ENCODE data around the gene COL1A1. TPM values are rescaled to one million over a fixed set of nuclear protein-coding genes. Genes with fewer than 3 reads are reported as not detected.

The COL1A1 gene
- polyA plus RNA-seq, 1 of the 3 experiments (the other 2 are of a cell fraction), result 1,461 TPM

DNA sequence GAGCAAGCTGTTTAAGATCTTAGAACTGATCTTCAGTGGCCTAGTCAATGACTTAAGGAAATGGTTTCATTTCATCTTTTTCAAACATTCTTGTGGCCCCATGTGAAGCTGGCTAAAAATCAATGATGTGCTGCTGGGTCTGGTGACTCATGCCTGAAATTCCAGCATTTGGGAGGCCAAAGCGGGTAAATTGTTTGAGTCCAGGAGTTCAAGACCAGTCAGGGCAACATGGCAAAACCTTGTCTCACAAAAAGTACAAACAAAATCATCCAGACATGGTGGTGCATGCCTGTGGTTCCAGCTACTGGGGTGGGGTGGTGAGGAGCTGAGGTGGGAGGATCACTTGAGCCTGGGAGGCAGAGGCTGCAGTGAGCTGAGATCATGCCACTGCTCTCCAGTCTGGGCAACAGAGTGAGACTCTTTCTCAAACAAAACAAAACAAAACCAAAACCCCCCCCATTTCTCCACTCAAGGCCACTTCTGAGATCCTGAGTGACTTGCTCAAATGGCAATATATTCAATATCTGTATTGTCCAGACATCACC, 17.4 kb upstream of the COL1A1 start (continued):
- TF ChIP-seq FOXM1 (IDR thresholded peaks at IDR 0.05; ENCODE audit: low read depth) (0 out of 2 replicates have a peak, but pooled peaks have one; percentile 45), RFX5 (IDR thresholded peaks at IDR 0.05; ENCODE audit: low read length) (no peak), TEAD4 (IDR thresholded peaks at IDR 0.05; ENCODE audit: borderline replicate concordance, insufficient read depth) (peak; percentile 95), GATA2 (CRISPR knock-in tag; IDR thresholded peaks at IDR 0.05) (no peak), EP300 (IDR thresholded peaks at IDR 0.05; ENCODE audit: borderline replicate concordance in 1 of 2, low read depth in 1 of 2, low read length in 1 of 2) (peak in 1 of 2 experiments; percentile 84; a peak in 2 of 4 replicates), SMC3 (IDR thresholded peaks at IDR 0.05; ENCODE audit: low read depth, low read length) (no peak), MEF2A (IDR thresholded peaks at IDR 0.05; ENCODE audit: borderline replicate concordance, low read depth) (no peak), JUND (IDR thresholded peaks at IDR 0.05) (peak; percentile 93), NFIC (IDR thresholded peaks at IDR 0.05; ENCODE audit: borderline replicate concordance) (peak; percentile 87)
- TF ChIP-seq, protein P1, sequence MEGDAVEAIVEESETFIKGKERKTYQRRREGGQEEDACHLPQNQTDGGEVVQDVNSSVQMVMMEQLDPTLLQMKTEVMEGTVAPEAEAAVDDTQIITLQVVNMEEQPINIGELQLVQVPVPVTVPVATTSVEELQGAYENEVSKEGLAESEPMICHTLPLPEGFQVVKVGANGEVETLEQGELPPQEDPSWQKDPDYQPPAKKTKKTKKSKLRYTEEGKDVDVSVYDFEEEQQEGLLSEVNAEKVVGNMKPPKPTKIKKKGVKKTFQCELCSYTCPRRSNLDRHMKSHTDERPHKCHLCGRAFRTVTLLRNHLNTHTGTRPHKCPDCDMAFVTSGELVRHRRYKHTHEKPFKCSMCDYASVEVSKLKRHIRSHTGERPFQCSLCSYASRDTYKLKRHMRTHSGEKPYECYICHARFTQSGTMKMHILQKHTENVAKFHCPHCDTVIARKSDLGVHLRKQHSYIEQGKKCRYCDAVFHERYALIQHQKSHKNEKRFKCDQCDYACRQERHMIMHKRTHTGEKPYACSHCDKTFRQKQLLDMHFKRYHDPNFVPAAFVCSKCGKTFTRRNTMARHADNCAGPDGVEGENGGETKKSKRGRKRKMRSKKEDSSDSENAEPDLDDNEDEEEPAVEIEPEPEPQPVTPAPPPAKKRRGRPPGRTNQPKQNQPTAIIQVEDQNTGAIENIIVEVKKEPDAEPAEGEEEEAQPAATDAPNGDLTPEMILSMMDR (IDR thresholded peaks at IDR 0.05), result no peak

DNA sequence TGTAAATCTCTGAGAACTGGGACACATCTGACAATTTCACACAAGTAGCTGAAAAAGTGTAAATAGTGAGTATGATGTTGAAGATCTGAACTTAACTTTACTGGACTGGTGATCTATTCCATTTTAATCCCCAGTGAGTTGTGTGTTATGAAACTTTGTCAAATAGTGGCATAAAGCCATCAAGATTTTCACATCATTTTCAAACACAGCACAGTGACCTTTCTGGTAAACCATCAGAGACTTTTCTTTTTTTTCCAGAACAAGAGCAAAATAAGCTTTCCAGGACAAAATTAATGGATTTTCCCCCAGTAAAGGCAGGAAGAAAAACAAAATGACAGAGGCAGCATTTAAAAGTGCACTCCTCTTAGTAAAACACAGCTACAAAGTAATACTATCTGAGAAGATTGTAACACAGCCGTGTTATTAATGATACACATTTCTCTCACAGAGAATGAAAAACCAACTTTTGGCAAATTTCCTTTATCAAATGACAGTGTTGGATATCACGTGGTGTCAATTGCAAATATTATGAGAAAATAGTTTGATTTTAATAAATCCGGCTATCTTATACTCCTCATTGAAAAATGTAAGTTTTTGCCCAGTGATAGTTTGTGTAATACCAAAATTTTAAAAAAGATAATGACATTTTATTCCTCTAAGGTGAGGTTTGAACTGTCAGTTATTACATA, 16.8 kb upstream of the COL1A1 start:
- H3K4me2 ChIP-seq, result peak overlapping the region; percentile 76
- DNase-seq, result no peak
- H3K27ac ChIP-seq (ENCODE audit: low read depth in 2 of 2, low read length in 1 of 2), result peak overlapping the region; percentile 80 to 100
- H3K27me3 ChIP-seq (ENCODE audit: insufficient read depth), result no peaks in the 10 kb centered on the region
- ChIA-PET POLR2A (no interaction called here), CTCF (interaction anchor here (0.7 to 25.6 kb wide), 7 partner anchors 9 to 261 kb away, joined by 3 to 2150 read pairs (median 3); partner anchors contain the start of genes COL1A1, LRRC59, SGCA and TMEM92)
- peaks cover 7 to 68% of the 10 kb centered on the region in 2 experiments for H3K4me1 ChIP-seq (ENCODE audit: control insufficient read depth in 1 of 2, insufficient read depth in 2 of 2, low read depth in 1 of 2, low read length in 1 of 2)
- H3K79me2 ChIP-seq (ENCODE audit: insufficient read depth), result no peaks in the 10 kb centered on the region
- H3K9me2 ChIP-seq, result no peaks in the 10 kb centered on the region
- no peak for TF ChIP-seq SMC3 (IDR thresholded peaks at IDR 0.05; ENCODE audit: low read depth, low read length)
- no peak for TF ChIP-seq GATA2 (CRISPR knock-in tag; IDR thresholded peaks at IDR 0.05)
- no peak for TF ChIP-seq MXI1 (IDR thresholded peaks at IDR 0.05; ENCODE audit: low read depth, low read length)
- TF ChIP-seq, protein P2, sequence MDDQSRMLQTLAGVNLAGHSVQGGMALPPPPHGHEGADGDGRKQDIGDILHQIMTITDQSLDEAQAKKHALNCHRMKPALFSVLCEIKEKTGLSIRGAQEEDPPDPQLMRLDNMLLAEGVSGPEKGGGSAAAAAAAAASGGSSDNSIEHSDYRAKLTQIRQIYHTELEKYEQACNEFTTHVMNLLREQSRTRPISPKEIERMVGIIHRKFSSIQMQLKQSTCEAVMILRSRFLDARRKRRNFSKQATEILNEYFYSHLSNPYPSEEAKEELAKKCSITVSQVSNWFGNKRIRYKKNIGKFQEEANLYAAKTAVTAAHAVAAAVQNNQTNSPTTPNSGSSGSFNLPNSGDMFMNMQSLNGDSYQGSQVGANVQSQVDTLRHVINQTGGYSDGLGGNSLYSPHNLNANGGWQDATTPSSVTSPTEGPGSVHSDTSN (IDR thresholded peaks at IDR 0.05), result 0 out of 2 replicates have a peak, but pooled peaks have one; percentile 4
- TF ChIP-seq, protein P3, sequence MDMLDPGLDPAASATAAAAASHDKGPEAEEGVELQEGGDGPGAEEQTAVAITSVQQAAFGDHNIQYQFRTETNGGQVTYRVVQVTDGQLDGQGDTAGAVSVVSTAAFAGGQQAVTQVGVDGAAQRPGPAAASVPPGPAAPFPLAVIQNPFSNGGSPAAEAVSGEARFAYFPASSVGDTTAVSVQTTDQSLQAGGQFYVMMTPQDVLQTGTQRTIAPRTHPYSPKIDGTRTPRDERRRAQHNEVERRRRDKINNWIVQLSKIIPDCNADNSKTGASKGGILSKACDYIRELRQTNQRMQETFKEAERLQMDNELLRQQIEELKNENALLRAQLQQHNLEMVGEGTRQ (IDR thresholded peaks at IDR 0.05; ENCODE audit: borderline replicate concordance, low read depth, low read length), result no peak
- TF ChIP-seq RXRA (IDR thresholded peaks at IDR 0.05; ENCODE audit: borderline replicate concordance, low read depth), result no peak
- no peaks in the 10 kb centered on the region; the same call in 1 of the 2 replicates for H4K20me1 ChIP-seq (ENCODE audit: insufficient read depth)
- H3K9me3 ChIP-seq, result no peaks in the 10 kb centered on the region
- 38% methylated on average over 3 of the region's 3 CpGs for WGBS (ENCODE audit: low lambda C conversion rate)
- peak overlapping the region; percentile 13; the same call in 1 of the 2 replicates for H2AFZ ChIP-seq (ENCODE audit: low read depth)
- H3K9ac ChIP-seq, result peak overlapping the region; percentile 81
- peaks cover 69% of the 10 kb centered on the region for H3F3A ChIP-seq (replicated peaks; ENCODE audit: insufficient read depth)
- H3K36me3 ChIP-seq (replicated peaks in 1 of 2; ENCODE audit: control insufficient read depth in 1 of 2, insufficient read depth in 2 of 2, low read length in 1 of 2), result no peaks in the 10 kb centered on the region
- no peak overlapping the region for H3K4me3 ChIP-seq (ENCODE audit: low read depth in 2 of 2, low read length in 1 of 2)
